Measurements from ENCODE around the gene MOSMO.

DNA sequence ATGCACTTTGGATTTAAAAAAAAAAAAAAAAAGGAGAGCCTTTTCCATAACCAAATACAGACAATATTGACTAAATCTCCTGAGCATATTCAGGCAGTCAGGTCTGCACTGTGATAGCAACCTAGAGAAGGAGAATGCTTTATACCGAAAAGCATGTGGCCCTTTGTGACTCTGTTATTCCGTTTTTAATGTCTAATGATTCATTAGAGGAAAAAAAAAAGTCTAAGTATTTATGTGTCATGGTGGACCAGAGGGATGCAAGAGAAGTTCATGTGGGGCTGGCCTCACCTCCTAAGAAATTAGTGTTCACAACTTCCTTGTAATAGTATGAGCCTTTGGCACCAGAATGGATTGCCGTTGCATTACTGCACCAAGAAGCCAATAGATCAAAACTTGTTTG is 73.1 kb downstream of the MOSMO start:
- TF ChIP-seq POLR2A (IDR thresholded peaks at IDR 0.05), result no peak
- TF ChIP-seq, protein P1, sequence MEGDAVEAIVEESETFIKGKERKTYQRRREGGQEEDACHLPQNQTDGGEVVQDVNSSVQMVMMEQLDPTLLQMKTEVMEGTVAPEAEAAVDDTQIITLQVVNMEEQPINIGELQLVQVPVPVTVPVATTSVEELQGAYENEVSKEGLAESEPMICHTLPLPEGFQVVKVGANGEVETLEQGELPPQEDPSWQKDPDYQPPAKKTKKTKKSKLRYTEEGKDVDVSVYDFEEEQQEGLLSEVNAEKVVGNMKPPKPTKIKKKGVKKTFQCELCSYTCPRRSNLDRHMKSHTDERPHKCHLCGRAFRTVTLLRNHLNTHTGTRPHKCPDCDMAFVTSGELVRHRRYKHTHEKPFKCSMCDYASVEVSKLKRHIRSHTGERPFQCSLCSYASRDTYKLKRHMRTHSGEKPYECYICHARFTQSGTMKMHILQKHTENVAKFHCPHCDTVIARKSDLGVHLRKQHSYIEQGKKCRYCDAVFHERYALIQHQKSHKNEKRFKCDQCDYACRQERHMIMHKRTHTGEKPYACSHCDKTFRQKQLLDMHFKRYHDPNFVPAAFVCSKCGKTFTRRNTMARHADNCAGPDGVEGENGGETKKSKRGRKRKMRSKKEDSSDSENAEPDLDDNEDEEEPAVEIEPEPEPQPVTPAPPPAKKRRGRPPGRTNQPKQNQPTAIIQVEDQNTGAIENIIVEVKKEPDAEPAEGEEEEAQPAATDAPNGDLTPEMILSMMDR (IDR thresholded peaks at IDR 0.05 in 8 of 11, conservative IDR thresholded peaks at IDR 0.05 in 3 of 11), result no peak
